Eye (tissue), 1 donor: ENCODE results near the gene CMTM1.
A peak's percentile ranks its signal among the peaks of the same experiment; 100 is the strongest.
"Not testable (repeated sequence)": the region's sequence is repeated elsewhere in the genome, so short reads cannot be mapped to it uniquely, and the experiment has no call there.

ENCODE experiments used
- DNase-seq: peaks from one replicate; pipeline ENCODE4 v3.0.0-alpha.2; 2015

Gene CMTM1

DNA sequence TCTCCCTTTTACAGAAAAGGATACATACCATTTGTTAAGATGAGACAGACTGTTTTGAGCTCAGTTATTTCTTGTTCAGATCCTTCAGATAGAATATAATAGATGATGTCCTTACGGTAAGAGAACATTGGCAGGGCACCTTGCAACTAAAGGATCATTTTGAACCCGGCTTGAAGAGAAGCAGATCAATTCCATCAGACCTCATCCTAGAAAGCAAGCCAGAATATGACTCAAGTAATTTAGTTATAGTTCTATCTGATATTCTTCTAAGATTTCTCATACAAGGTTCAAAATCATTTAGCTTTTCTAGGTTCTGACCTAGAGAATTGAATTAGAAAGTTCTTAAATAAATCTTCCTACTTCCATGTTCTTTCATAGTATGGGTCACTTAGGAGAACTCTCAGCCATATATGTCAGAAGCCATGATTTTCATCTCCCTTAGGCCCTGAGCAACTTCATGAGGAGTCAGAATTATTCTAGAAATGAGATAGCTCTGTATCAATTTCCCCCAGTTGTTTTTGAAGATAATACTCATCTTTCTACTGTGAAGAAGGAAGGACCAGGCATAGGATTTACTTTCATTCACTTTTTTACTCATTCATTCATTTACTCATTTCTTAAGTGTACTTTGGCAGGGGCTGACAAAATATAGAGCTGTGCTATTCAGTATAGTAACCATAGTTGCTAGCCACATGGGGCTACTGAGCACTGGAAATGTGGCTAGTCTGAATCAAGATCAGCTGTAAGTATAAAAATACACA is 2.5 kb upstream of the CMTM1 start:
- DNase-seq = no peak

GRCh38 chr16:66567270-66567669 is 1.0 kb downstream of the CMTM1 start:
- not testable (repeated sequence) for DNase-seq

- no peak for DNase-seq
Measured at GRCh38 chr16:66568355-66568754, 2.1 kb downstream of the CMTM1 start.

- DNase-seq = no peak
Measured at GRCh38 chr16:66569131-66569530, 2.9 kb downstream of the CMTM1 start.

GRCh38 chr16:66569827-66570405 is 3.7 kb downstream of the CMTM1 start:
- DNase-seq = no peak

DNA sequence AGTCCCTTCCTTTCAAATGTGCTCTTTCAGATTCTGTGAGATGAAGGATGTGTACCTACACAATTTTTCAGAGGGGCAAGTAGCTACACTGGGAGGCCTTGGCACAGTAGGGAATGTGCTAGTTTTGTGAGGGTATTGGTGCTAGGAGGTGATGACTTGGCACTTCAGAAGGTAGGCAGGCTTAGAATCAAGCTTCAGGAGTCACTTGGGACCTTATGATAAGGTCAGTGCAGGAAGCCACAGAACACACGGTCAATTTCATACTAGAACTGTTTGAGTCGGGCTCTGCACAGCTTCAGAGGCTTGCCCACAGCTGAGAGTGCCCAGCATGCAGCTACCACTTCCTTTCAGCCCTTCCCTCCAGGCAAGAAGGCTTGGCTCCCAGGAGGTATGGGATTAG is 6.1 kb downstream of the CMTM1 start:
- DNase-seq = no peak

GRCh38 chr16:66574081-66574480 is 7.8 kb downstream of the CMTM1 start:
- DNase-seq = no peak

GRCh38 chr16:66574531-66574930 is 8.3 kb downstream of the CMTM1 start:
- DNase-seq = no peak

DNA sequence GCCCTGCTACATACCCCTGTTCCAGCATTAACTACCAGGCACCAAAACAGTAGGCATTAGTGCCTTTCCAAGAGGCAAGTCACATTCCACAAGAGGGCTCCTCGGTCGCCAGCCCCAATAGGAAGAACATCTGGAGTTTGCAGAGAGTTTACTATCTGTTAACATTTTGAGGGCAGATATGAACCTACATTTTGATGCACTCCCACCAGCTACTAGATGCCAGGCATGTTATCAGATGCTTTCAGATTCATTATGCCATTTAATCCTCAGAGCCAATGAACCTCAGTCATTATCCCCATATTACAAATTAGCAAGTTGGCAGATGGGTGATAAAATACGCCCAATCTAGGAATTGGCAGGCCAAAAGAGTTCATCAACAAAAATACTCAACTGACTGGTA is 8.8 kb downstream of the CMTM1 start:
- no peak for DNase-seq

DNA sequence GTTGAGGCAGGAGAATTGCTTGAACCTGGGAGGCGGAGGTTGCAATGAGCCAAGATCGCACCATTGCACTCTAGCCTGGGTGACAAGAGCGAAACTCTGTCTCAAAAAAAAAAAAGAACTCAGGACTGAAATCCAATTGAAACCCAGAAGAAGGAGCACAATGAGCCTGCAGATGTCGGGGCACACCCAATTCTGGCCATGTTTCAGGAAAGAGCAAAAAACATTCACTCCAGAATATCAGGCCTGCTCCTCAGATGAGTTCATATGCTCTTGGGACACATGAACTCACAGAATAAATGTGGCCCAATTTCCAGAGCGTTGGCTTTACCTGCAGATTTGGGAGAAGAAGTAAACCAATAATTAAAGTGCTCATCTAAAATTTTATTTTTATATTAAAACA is 10.1 kb downstream of the CMTM1 start:
- DNase-seq = no peak

DNA sequence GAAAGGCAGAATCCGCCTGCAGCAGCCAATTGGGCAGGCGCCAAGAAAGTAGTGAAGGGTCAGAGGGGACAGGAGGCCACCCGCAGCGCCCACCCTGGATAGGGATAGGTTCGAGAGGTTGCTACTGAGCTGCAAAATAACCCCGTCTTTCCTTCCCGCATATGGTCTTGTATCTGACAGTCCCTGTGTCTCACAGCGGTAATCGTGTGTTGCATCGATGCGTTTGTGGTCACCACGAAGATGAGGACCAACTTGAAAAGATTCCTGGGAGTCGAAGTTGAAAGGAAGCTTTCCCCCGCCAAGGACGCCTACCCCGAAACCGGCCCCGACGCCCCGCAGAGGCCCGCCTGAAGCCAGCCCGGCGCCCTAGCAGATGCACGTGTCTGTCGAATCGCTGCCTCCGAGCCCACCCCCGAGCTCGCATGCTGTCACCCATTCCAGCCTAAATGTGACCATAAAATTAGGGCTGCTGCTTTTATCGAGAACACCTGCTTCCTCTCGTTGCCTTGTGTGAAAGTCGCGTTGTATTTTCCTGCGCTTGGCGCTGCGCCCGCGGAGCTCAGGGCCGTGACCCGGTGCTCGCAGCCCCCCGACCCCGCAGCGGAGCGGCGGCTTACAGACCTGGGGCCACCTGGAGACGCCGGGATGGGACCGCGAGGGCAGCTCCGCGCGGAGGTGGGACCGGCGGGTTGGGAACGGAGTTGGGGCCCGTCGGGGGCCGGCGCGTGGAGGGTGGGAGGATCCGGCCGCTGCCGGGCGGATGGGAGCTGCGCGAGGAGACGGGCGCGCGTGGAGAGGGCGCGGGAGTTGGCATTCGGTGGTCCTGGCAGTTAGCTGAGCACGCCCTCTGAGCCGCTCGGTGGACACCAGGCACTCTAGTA is 12.7 kb downstream of the CMTM1 start, which contains the start of gene CMTM2:
CMTM2 (plus strand) TSS at position 813 of the 881 bp plus-strand sequence. CDS start 145 bp downstream, outside the sequence.
- peak; percentile 77 for DNase-seq

DNA sequence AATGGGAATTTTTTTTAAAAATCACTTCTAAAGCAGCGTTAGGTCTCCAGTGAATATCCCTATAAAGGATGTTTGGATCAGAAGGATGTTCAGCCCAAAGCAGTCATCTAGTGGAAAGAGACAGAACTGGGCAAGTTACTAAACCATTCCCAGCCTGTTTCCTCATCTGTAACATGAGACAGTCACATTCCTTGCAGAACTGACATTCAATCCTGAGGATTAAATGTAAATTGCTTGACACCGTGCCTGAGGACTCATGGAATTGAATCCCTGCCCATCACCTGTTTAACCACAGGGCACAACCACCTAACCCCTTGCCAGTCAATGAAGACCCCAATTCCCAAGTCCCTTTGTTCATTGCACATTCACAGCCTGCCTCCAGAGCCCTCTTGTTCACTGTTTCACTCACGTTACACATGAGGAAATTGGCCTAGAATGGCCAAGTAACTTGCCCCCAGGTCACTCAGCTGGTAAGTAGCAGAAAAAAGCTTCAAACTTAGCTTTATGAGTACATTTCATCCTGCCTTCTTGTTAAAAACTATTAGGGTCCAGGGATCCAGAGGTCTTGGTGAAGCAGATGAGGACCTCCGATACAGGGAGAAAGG is 14.5 kb downstream of the CMTM1 start:
- DNase-seq = peak; percentile 41

DNA sequence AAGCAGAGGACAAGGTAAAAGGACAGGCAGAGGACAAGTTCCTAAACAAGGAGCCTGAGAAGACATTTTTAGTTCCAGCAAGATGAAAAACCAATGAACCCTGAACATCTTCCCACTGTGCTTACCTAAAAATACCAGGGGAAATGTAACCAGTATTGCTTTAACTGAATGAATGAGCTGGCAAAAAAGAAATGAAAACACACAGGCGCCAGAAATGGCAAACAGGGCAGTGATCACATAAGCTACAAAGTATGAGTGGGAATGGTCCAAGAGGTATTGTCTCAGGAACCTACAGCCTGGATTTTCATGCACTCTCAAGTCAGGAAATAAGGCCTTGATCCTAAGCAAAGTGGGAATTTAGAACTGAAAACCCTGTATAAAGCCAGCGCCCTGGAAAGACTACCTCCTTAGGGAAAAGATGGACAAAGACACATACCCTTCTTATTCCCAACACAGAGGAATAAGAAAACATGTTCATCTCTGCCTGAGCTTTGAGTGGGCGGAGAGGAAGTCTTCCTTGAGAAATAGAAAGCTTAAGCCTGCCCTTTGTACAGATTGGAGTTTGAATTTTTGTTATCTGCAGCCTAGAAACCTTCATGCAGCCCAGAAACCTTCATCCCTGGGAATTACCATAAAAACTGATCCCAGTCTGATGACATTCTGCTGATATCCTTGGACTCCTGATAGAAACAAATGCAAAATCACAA is 15.2 kb downstream of the CMTM1 start:
- no peak for DNase-seq

- no peak for DNase-seq
Measured at GRCh38 chr16:66585481-66586239, 19.4 kb downstream of the CMTM1 start.

GRCh38 chr16:66587881-66588600 is 21.8 kb downstream of the CMTM1 start:
- no peak for DNase-seq

- no peak for DNase-seq
Measured at GRCh38 chr16:66588981-66589713, 22.9 kb downstream of the CMTM1 start.

GRCh38 chr16:66590322-66590721 is 24.1 kb downstream of the CMTM1 start:
- no peak for DNase-seq

- DNase-seq = no peak
Measured at GRCh38 chr16:66591018-66591417, 24.8 kb downstream of the CMTM1 start.

DNA sequence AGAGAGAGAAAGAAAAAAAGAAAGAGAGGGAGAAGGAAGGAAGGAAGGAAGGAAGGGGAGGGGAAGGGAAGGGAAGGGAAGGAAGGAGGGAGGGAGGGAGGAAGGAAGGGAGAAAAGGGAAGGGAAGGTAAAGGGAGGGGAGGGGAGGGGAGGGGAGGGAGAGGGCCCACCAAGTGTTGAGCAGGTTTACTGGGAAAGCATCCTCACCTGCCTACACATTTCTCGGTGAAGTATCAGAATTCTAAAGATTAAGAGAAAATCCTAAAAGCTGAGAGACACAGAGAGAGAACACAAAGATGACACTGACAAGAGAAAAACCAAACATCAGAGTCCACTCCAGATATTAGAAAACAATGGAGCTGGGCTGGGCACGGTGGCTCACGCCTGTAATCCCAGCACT is 26.0 kb downstream of the CMTM1 start:
- no peak for DNase-seq

DNA sequence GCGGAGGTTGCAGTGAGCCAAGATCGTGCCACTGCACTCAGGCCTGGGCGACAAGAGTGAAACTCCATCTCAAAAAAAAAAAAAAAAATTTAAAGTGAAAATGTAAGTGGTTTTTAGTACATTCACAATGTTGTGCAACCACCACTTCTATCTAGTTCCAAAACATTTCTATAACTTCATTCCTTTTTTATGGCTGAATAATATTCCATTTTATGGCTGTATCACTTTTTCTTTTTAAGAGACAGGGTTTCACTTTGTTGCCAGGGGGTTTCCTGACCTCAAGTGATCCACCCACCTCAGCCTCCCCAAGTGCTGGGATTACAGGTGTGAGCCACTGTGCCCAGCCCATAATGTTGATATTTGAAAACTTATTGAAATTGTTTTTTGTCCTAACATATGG is 26.6 kb downstream of the CMTM1 start:
- DNase-seq = no peak
